Progenitor cell of endocrine pancreas (in vitro differentiated cells): Measurements from ENCODE around the gene PARVA. TPM values are rescaled to one million over a fixed set of nuclear protein-coding genes. Genes with fewer than 3 reads are reported as not detected.

ENCODE experiments used
- DNase-seq: peaks from one replicate; pipeline ENCODE4 v3.0.0; 2021; ENCODE audit warnings: low spot score; ENCODE audit not compliant: unreplicated experiment
- H3K27ac Mint-ChIP-seq: 2 replicates; pipeline ENCODE4 v1.8.0; 2021; ENCODE audit warnings: mild to moderate bottlenecking, moderate library complexity, mixed read lengths
- H3K27me3 Mint-ChIP-seq: 2 replicates; pipeline ENCODE4 v1.8.0; 2021; ENCODE audit warnings: mixed read lengths
- H3K36me3 Mint-ChIP-seq: 2 replicates; pipeline ENCODE4 v1.8.0; 2022; ENCODE audit warnings: mixed read lengths; ENCODE audit not compliant: insufficient read depth
- H3K4me1 Mint-ChIP-seq: 2 replicates; pipeline ENCODE4 v1.8.0; 2021; ENCODE audit warnings: low read depth, mixed read lengths
- H3K4me3 Mint-ChIP-seq: 2 replicates; pipeline ENCODE4 v1.8.0; 2021; ENCODE audit warnings: low read depth, mild to moderate bottlenecking, moderate library complexity, mixed read lengths
- H3K9me3 Mint-ChIP-seq: 2 replicates; pipeline ENCODE4 v1.8.0; 2021; ENCODE audit warnings: low read depth, mixed read lengths
- total RNA-seq: library from RNA; stranded (reverse); gene quantifications from 2 replicates; pipeline ENCODE4 v1.2.1, GENCODE V29; 2021
- TF ChIP-seq, protein P1 (sequence below): fragments of 200-600 bp; sonication (generic); IDR thresholded peaks from one replicate; pipeline ENCODE4 v1.5.0; 2021; ENCODE audit warnings: antibody characterized with exemption, mild to moderate bottlenecking; ENCODE audit not compliant: unreplicated experiment

Gene PARVA
- total RNA-seq, 1 donor from 2014 or later: 49.3 TPM

DNA sequence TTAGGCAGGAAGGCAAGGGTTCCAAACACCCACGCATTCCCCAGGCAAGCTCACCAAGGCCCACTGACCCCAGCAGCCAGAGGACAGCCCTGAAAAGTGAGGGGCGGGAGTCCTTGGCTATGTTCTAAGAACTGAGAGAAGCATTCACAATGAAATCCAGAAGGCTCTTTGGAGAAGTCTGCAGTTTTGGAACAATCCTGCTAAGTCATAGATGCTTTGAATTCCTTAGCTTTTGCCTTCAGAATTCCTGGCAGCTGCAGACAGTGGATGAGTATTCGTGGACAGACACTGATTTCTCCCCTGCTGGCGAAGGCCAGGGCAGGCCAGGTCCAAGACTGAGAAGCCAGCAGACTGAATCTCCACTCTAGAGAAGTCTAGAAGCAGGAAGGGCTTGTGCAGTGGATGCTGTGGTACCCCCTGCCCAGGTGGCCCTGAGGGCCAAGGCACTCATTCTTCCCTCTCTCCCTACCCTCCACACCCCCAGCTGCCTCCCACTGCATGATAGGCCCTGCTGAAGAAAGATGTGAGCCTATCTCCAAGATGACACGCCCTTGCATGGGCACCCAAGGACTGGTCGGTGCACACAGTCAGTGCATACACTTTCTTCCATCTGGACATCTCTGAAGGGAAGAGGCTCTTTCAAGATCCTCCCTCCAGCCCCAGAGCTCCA, 163.7 kb downstream of the PARVA start:
- TF ChIP-seq, protein P1, sequence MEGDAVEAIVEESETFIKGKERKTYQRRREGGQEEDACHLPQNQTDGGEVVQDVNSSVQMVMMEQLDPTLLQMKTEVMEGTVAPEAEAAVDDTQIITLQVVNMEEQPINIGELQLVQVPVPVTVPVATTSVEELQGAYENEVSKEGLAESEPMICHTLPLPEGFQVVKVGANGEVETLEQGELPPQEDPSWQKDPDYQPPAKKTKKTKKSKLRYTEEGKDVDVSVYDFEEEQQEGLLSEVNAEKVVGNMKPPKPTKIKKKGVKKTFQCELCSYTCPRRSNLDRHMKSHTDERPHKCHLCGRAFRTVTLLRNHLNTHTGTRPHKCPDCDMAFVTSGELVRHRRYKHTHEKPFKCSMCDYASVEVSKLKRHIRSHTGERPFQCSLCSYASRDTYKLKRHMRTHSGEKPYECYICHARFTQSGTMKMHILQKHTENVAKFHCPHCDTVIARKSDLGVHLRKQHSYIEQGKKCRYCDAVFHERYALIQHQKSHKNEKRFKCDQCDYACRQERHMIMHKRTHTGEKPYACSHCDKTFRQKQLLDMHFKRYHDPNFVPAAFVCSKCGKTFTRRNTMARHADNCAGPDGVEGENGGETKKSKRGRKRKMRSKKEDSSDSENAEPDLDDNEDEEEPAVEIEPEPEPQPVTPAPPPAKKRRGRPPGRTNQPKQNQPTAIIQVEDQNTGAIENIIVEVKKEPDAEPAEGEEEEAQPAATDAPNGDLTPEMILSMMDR: no peak
- H3K9me3 Mint-ChIP-seq: no peaks in the 10 kb centered on the region
- no peak overlapping the region for H3K27ac Mint-ChIP-seq
- no peak overlapping the region for H3K4me3 Mint-ChIP-seq
- no peak for DNase-seq
- H3K4me1 Mint-ChIP-seq: peaks cover 10% of the 10 kb centered on the region
- H3K27me3 Mint-ChIP-seq: peaks cover 19% of the 10 kb centered on the region
- no peaks in the 10 kb centered on the region for H3K36me3 Mint-ChIP-seq

DNA sequence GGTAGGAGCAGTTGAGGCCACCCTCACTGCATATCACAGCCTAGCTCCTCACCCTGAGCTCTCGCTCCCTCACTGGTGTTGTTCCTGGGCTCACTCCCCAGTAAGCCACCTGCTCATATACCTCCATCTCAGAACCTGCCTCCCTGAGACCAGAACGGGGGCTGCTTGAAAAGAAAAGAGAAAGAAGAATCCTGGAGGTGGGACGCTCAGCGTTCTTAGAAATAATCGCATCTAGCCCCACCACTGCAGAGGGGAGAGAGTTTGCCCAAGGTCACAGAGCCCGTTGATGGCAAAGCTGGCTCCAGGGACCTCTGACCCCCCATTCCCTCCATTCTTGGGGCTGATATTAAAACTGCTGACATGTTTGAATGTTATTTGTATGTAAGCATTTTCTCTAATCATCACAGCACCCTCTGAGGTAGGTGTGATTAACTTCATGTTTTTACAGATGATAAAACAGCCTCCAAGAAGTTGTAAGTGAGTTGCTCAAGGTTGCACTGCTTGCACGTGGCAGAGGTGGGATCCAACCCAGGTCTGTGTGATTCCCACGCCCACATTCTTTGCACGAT, 164.3 kb downstream of the PARVA start:
- H3K36me3 Mint-ChIP-seq: no peaks in the 10 kb centered on the region

DNA sequence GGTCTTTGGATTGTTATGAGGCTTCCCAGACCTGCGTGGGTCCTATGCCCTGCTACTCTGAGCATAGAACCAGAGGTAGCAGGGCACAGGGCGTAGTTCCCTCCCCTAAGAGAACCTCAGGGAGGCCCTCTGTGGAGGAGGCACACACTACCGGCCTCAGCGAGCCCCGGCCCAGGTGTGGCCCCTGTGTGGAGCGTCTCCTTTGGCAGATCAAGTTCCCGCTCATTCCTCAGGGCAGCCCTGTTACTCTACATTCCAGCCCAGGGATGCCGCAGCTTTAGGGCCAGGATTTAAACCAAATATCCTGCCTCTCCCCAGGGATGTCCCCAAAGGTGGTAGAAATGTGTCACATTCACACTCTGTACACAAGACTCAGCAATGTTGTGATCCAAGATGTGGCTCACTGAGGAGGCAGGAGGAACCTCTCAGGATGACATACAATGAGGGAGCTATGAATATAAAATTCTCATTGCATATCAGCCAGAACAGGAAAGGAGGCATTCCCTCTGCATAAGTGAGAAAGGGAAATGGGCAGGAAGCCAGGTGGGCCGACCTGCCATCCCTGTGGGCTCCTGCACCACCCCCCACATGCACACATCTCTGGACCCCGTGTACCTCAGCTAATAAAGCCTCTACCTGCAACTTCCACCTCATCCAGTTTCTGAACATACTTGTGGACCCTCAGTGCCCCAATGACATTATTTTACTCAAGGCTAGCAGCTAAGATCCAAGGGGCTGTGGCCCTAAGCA, 165.0 kb downstream of the PARVA start:
- Mint-ChIP-seq H3K36me3 (no peaks in the 10 kb centered on the region), H3K4me3 (no peak overlapping the region), H3K4me1 (peaks cover 6% of the 10 kb centered on the region), H3K27me3 (peaks cover 8% of the 10 kb centered on the region), H3K27ac (no peak overlapping the region), H3K9me3 (no peaks in the 10 kb centered on the region)
- TF ChIP-seq, protein P1: no peak
- no peak for DNase-seq

More for the DNA sequence above, 164.3 kb downstream of the PARVA start:
- Mint-ChIP-seq H3K27me3 (peaks cover 14% of the 10 kb centered on the region), H3K4me1 (peaks cover 10% of the 10 kb centered on the region), H3K9me3 (no peaks in the 10 kb centered on the region), H3K27ac (no peak overlapping the region), H3K4me3 (no peak overlapping the region)
- TF ChIP-seq, protein P1: no peak
- no peak for DNase-seq

DNA sequence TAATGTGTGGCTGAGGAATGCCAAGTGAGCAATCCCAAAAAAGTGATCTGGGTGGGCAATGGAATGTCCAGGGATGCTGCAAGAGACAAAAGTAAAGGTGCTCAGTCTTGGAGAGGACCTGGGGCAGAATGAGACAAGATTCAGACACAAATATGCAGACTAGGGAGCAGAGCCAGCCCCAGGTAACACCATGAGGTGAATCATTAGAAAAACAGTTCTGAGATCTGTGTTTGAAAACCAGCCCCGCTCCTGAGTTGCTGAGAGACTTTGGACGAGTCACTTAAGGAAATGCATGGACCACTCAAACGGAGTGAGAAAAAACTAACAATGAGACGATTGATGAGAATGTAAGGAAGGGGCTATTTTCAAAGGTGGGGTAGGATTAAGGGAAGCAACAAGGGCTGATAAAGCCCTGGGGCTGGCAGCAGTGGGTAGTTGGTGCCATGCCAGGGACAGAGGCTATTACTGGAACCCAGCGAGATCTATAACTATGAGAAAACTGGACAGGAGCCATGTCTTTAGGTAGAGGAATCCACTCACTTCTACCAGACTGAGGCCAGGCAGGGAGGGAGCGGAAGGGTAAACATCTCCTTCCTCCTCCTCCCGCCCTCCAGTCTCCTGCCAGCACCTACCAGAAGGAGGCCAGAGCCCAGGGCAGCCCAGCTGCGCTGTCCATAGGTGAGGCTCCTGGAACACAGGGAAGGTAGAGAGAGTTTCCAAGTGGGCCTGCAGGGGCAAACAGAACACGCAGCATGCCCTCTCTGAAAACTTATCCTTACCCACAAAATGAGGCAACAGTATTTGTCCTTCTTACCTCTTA, 166.4 kb downstream of the PARVA start:
- Mint-ChIP-seq H3K4me1 (no peaks in the 10 kb centered on the region), H3K4me3 (no peak overlapping the region), H3K27ac (no peak overlapping the region), H3K27me3 (peaks cover 8% of the 10 kb centered on the region), H3K36me3 (no peaks in the 10 kb centered on the region), H3K9me3 (no peaks in the 10 kb centered on the region)
- TF ChIP-seq, protein P1: no peak
- no peak for DNase-seq
